T-helper 2 cell treated with Interferon-gamma antibody and Interleukin-4, amounts not matched to agents 5 μg/mL and 100 μg/mL, for 36 hours (primary cell): ENCODE measurements around the gene POLR3H.
A peak's percentile ranks its signal among the peaks of the same experiment; 100 is the strongest.

ENCODE experiments used
- DNase-seq: peaks from one replicate; pipeline ENCODE4 v3.0.0; 2021; ENCODE audit warnings: low spot score
- H3K27ac Mint-ChIP-seq: one replicate; pipeline ENCODE4 v1.8.0; 2021; ENCODE audit warnings: mild to moderate bottlenecking, mixed read lengths
- H3K27me3 Mint-ChIP-seq: one replicate; pipeline ENCODE4 v1.8.0; 2021; ENCODE audit warnings: low read depth, mixed read lengths
- H3K36me3 Mint-ChIP-seq: one replicate; pipeline ENCODE4 v1.8.0; 2021; ENCODE audit warnings: low read depth, mixed read lengths
- H3K4me1 Mint-ChIP-seq: one replicate; pipeline ENCODE4 v1.8.0; 2021; ENCODE audit warnings: low read depth, mixed read lengths
- H3K4me3 Mint-ChIP-seq: one replicate; pipeline ENCODE4 v1.8.0; 2022; ENCODE audit warnings: mild to moderate bottlenecking, moderate library complexity, mixed read lengths
- H3K9me3 Mint-ChIP-seq: one replicate; pipeline ENCODE4 v1.8.0; 2021; ENCODE audit warnings: mixed read lengths

The POLR3H gene

GRCh38 chr22:41525450-41526225, 18.6 kb downstream of the POLR3H start:
- Mint-ChIP-seq H3K27ac (peak overlapping the region; percentile 70), H3K27me3 (no peaks in the 10 kb centered on the region), H3K4me1 (peaks cover 13% of the 10 kb centered on the region), H3K9me3 (no peaks in the 10 kb centered on the region), H3K4me3 (no peak overlapping the region), H3K36me3 (peaks cover 15% of the 10 kb centered on the region)
- DNase-seq, result no peak

DNA sequence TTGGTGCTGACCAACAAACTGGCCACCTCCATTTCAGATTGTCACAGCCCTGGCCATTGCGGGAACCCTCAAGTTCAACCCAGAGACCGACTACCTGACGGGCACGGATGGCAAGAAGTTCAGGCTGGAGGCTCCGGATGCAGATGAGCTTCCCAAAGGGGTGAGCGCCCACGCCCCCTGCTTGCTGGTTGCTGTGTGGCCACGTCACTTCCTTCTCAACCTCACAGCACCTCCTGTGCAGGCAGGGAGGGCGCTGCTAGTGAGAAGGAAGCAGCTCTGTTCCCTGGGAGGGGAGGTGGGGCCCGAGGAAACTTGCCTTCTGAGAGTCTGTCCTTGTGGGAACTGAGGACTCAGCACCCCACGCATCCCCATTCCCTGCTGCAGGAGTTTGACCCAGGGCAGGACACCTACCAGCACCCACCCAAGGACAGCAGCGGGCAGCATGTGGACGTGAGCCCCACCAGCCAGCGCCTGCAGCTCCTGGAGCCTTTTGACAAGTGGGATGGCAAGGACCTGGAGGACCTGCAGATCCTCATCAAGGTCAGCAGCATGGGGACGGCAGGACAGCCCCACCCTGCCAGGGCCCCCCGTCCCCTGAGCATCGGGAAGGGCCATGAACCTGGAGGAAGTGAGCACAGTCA, 19.3 kb downstream of the POLR3H start:
- H3K4me3 Mint-ChIP-seq, result no peak overlapping the region
- no peaks in the 10 kb centered on the region for H3K27me3 Mint-ChIP-seq
- no peaks in the 10 kb centered on the region for H3K9me3 Mint-ChIP-seq
- peaks cover 15% of the 10 kb centered on the region for H3K36me3 Mint-ChIP-seq
- H3K4me1 Mint-ChIP-seq, result peaks cover 13% of the 10 kb centered on the region
- peak; percentile 47 for DNase-seq
- H3K27ac Mint-ChIP-seq, result peak overlapping the region; percentile 70

GRCh38 chr22:41524251-41524661, 20.0 kb downstream of the POLR3H start:
- no peaks in the 10 kb centered on the region for H3K9me3 Mint-ChIP-seq
- H3K36me3 Mint-ChIP-seq, result peaks cover 15% of the 10 kb centered on the region
- DNase-seq, result no peak
- H3K4me3 Mint-ChIP-seq, result no peak overlapping the region
- H3K27ac Mint-ChIP-seq, result peak overlapping the region; percentile 70
- H3K4me1 Mint-ChIP-seq, result peaks cover 13% of the 10 kb centered on the region
- no peaks in the 10 kb centered on the region for H3K27me3 Mint-ChIP-seq

GRCh38 chr22:41523464-41524221, 20.6 kb downstream of the POLR3H start:
- no peak overlapping the region for H3K4me3 Mint-ChIP-seq
- H3K4me1 Mint-ChIP-seq, result peaks cover 13% of the 10 kb centered on the region
- no peaks in the 10 kb centered on the region for H3K27me3 Mint-ChIP-seq
- H3K36me3 Mint-ChIP-seq, result peaks cover 11% of the 10 kb centered on the region
- no peak for DNase-seq
- peak overlapping the region; percentile 20 for H3K27ac Mint-ChIP-seq
- no peaks in the 10 kb centered on the region for H3K9me3 Mint-ChIP-seq

GRCh38 chr22:41522813-41523212, 21.5 kb downstream of the POLR3H start:
- Mint-ChIP-seq H3K36me3 (peaks cover 8% of the 10 kb centered on the region), H3K27ac (peak overlapping the region; percentile 52), H3K4me3 (no peak overlapping the region), H3K4me1 (peaks cover 13% of the 10 kb centered on the region), H3K9me3 (no peaks in the 10 kb centered on the region), H3K27me3 (no peaks in the 10 kb centered on the region)
- DNase-seq, result no peak

- no peak overlapping the region for H3K27ac Mint-ChIP-seq
Measured at GRCh38 chr22:41521126-41521525, 23.1 kb downstream of the POLR3H start.

GRCh38 chr22:41518048-41518347, 26.3 kb downstream of the POLR3H start:
- Mint-ChIP-seq H3K9me3 (no peaks in the 10 kb centered on the region), H3K4me3 (no peak overlapping the region), H3K4me1 (no peaks in the 10 kb centered on the region), H3K36me3 (peaks cover 6% of the 10 kb centered on the region), H3K27me3 (no peaks in the 10 kb centered on the region), H3K27ac (no peak overlapping the region)
- no peak for DNase-seq

More at GRCh38 chr22:41521126-41521525, 23.1 kb downstream of the POLR3H start:
- no peak for DNase-seq
- no peak overlapping the region for H3K4me3 Mint-ChIP-seq
- H3K27me3 Mint-ChIP-seq, result no peaks in the 10 kb centered on the region
- peaks cover 4% of the 10 kb centered on the region for H3K36me3 Mint-ChIP-seq
- H3K4me1 Mint-ChIP-seq, result peaks cover 10% of the 10 kb centered on the region
- no peaks in the 10 kb centered on the region for H3K9me3 Mint-ChIP-seq

DNA sequence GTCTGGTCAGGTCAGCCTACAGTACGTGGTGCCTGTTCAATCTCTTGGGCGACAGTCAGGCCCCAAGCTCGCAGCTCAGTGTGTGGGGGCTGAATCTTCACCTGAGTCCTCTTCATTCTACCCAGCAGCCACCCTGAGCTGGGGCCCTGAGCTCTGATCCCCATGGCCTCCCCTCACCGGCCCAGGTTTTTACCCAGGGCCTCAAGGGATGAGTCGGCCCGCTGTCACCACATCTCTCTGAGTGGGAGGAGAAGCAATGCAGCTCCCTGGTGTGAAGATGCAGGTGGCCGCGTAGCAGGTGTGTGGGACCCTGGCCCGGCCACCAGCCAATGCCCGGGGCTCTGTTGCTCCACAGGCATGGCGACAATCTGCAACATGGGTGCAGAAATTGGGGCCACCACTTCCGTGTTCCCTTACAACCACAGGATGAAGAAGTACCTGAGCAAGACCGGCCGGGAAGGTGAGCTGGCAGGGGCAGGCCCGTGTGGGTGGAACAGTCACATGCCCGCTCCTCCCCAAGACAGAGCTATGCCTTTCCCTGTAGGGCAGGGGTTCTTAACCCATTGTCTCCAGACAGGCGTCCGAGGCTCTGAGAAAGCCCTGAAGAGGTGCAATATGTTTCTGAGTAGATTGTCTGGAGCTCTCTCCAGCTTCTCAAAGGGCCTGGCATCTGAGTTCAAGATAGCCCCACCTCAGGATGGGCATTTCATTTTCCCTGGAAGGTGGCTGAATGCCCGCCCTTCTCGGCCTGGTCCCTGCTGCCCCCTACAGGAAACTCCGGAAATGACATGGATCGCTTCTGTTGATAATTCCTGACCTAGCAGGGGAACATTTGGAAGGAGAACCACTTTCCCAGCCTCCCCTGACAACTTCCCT, 26.9 kb downstream of the POLR3H start:
- Mint-ChIP-seq H3K4me3 (no peak overlapping the region), H3K27ac (no peak overlapping the region), H3K27me3 (no peaks in the 10 kb centered on the region), H3K9me3 (no peaks in the 10 kb centered on the region), H3K4me1 (no peaks in the 10 kb centered on the region), H3K36me3 (peaks cover 8% of the 10 kb centered on the region)
- no peak for DNase-seq

DNA sequence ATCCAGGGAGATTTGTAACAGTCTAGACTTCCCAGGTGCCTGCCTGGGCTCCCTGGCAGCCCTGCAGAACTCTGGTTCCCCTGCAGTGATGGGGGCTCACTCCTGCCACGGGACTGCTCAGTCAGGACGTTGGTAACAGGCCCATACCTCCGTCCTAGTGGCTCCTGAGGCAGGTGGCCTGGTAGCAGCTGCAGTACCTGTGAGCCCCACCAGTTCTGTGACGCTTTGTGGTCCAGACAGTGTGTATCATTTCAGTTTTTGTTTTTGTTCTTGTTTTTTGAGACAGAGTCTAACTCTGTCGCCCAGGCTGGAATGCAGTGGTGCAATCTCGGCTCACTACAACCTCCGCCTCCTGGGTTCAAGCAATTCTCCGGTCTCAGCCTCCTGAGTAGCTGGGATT, 27.8 kb downstream of the POLR3H start:
- H3K27me3 Mint-ChIP-seq, result no peaks in the 10 kb centered on the region
- no peak for DNase-seq
- no peak overlapping the region for H3K27ac Mint-ChIP-seq
- H3K9me3 Mint-ChIP-seq, result no peaks in the 10 kb centered on the region
- H3K4me1 Mint-ChIP-seq, result no peaks in the 10 kb centered on the region
- H3K4me3 Mint-ChIP-seq, result no peak overlapping the region
- peaks cover 11% of the 10 kb centered on the region for H3K36me3 Mint-ChIP-seq

DNA sequence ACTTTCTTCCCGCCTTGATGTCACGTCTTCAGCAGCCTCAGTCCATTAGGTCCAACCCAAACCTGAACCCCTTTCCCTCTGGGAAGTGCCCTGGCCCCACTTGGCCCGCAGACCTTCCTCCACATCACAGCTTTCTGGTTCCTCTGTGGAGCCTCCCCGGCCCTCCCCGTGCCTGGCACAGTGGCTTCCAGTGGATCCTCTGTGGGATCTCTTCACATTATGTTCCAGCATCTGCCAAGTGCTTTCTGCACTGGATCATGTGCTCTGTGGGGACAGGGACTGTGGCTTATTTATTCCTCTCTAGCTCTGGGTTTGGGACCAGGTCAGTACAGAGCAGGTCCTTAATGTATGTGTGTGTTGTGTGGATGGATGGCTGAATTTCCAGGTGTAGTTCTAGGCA, 30.9 kb downstream of the POLR3H start:
- DNase-seq, result no peak
- Mint-ChIP-seq H3K27me3 (no peaks in the 10 kb centered on the region), H3K36me3 (peaks cover 13% of the 10 kb centered on the region), H3K4me3 (no peak overlapping the region), H3K27ac (no peak overlapping the region), H3K4me1 (no peaks in the 10 kb centered on the region), H3K9me3 (no peaks in the 10 kb centered on the region)

GRCh38 chr22:41512421-41513194, 31.7 kb downstream of the POLR3H start:
- peaks cover 13% of the 10 kb centered on the region for H3K36me3 Mint-ChIP-seq
- H3K9me3 Mint-ChIP-seq, result no peaks in the 10 kb centered on the region
- no peak overlapping the region for H3K4me3 Mint-ChIP-seq
- DNase-seq, result no peak
- no peaks in the 10 kb centered on the region for H3K4me1 Mint-ChIP-seq
- no peak overlapping the region for H3K27ac Mint-ChIP-seq
- H3K27me3 Mint-ChIP-seq, result no peaks in the 10 kb centered on the region

DNA sequence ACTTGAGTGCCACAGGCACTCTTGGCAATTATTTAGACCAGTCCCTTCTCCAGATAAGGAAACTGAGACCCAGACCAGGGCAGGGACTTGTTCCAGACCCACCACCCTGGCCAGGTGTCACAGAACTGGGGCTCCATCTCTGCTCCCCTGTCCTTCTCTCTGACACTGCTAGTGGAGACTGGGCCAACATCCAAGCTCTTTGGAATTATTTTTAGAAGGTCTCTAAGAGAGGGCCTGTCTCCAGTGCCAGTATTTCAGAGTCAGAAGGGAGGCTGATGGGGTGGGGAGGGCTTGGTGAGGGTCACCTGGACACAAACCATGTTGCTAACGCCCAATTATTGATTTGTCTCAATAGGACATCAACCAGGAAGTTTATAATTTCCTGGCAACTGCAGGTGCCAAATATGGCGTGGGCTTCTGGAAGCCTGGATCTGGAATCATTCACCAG, 32.7 kb downstream of the POLR3H start:
- H3K4me1 Mint-ChIP-seq, result no peaks in the 10 kb centered on the region
- H3K36me3 Mint-ChIP-seq, result peaks cover 13% of the 10 kb centered on the region
- no peak for DNase-seq
- H3K4me3 Mint-ChIP-seq, result no peak overlapping the region
- no peaks in the 10 kb centered on the region for H3K9me3 Mint-ChIP-seq
- no peaks in the 10 kb centered on the region for H3K27me3 Mint-ChIP-seq
- H3K27ac Mint-ChIP-seq, result no peak overlapping the region

DNA sequence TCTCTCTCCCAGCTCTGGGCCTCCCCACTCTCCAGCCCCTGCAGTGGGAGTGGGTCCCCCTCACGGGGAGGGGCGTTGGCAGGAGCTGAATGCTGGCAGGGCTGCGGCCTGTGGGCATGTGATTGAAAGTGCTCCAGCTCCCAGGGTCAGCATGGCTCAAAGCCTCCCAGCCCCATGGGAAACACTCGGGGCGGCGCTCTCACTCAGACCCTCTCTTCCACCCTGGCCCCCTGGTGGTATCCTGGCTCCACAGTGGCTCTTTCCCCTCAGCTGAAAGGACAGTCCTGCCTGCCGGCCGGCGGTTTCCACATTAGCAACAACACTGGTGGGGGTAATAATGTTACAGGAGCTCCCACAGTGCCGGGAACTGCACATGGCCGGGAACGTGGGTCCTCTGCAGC, 35.5 kb downstream of the POLR3H start:
- no peaks in the 10 kb centered on the region for H3K27me3 Mint-ChIP-seq
- H3K9me3 Mint-ChIP-seq, result no peaks in the 10 kb centered on the region
- H3K36me3 Mint-ChIP-seq, result peaks cover 11% of the 10 kb centered on the region
- H3K4me1 Mint-ChIP-seq, result no peaks in the 10 kb centered on the region
- no peak for DNase-seq
- H3K4me3 Mint-ChIP-seq, result no peak overlapping the region
- H3K27ac Mint-ChIP-seq, result no peak overlapping the region
